Measurements from ENCODE around the gene KCTD7. TPM values are rescaled to one million over a fixed set of nuclear protein-coding genes. Genes with fewer than 3 reads are reported as not detected.
"Not testable (repeated sequence)": the region's sequence is repeated elsewhere in the genome, so short reads cannot be mapped to it uniquely, and the experiment has no call there.

KCTD7 gene
- total RNA-seq, 1 donor from 2014 or later, result 14.6 TPM

GRCh38 chr7:66630531-66630930 is 1.9 kb downstream of the KCTD7 start:
- H3K27ac Mint-ChIP-seq (ENCODE audit: unreplicated experiment), result no peak overlapping the region
- H3K27me3 Mint-ChIP-seq (ENCODE audit: unreplicated experiment), result peaks cover 6% of the 10 kb centered on the region
- peak overlapping the region; percentile 34 for H3K4me3 Mint-ChIP-seq (ENCODE audit: unreplicated experiment)
- peaks cover 14% of the 10 kb centered on the region for H3K36me3 Mint-ChIP-seq (ENCODE audit: low read depth, unreplicated experiment)
- peaks cover 8% of the 10 kb centered on the region for H3K4me1 Mint-ChIP-seq (ENCODE audit: unreplicated experiment)
- DNase-seq (ENCODE audit: low spot score), result no peak
- H3K9me3 Mint-ChIP-seq (ENCODE audit: unreplicated experiment), result no peaks in the 10 kb centered on the region
- TF ChIP-seq CTCF (IDR thresholded peaks at IDR 0.05; ENCODE audit: unreplicated experiment), result no peak

- Mint-ChIP-seq H3K36me3 (ENCODE audit: low read depth, unreplicated experiment) (peaks cover 14% of the 10 kb centered on the region), H3K4me1 (ENCODE audit: unreplicated experiment) (peaks cover 8% of the 10 kb centered on the region), H3K9me3 (ENCODE audit: unreplicated experiment) (no peaks in the 10 kb centered on the region), H3K27me3 (ENCODE audit: unreplicated experiment) (peaks cover 6% of the 10 kb centered on the region), H3K4me3 (ENCODE audit: unreplicated experiment) (no peak overlapping the region), H3K27ac (ENCODE audit: unreplicated experiment) (no peak overlapping the region)
- no peak for TF ChIP-seq CTCF (IDR thresholded peaks at IDR 0.05; ENCODE audit: unreplicated experiment)
- DNase-seq (ENCODE audit: low spot score), result no peak
Observed at GRCh38 chr7:66631471-66631870, 2.8 kb downstream of the KCTD7 start.

GRCh38 chr7:66634816-66635215 is 6.1 kb downstream of the KCTD7 start:
- Mint-ChIP-seq H3K27me3 (ENCODE audit: unreplicated experiment) (peaks cover 6% of the 10 kb centered on the region), H3K9me3 (ENCODE audit: unreplicated experiment) (no peaks in the 10 kb centered on the region), H3K4me1 (ENCODE audit: unreplicated experiment) (peaks cover 4% of the 10 kb centered on the region), H3K27ac (ENCODE audit: unreplicated experiment) (no peak overlapping the region), H3K36me3 (ENCODE audit: low read depth, unreplicated experiment) (peaks cover 23% of the 10 kb centered on the region), H3K4me3 (ENCODE audit: unreplicated experiment) (no peak overlapping the region)
- no peak for DNase-seq (ENCODE audit: low spot score)
- no peak for TF ChIP-seq CTCF (IDR thresholded peaks at IDR 0.05; ENCODE audit: unreplicated experiment)

GRCh38 chr7:66635322-66635981 is 6.8 kb downstream of the KCTD7 start:
- H3K9me3 Mint-ChIP-seq (ENCODE audit: unreplicated experiment); H3K27me3 Mint-ChIP-seq (ENCODE audit: unreplicated experiment); H3K4me3 Mint-ChIP-seq (ENCODE audit: unreplicated experiment); H3K4me1 Mint-ChIP-seq (ENCODE audit: unreplicated experiment); H3K27ac Mint-ChIP-seq (ENCODE audit: unreplicated experiment); DNase-seq (ENCODE audit: low spot score): not testable (repeated sequence)
- H3K36me3 Mint-ChIP-seq (ENCODE audit: low read depth, unreplicated experiment), result peaks cover 28% of the 10 kb centered on the region

GRCh38 chr7:66635982-66636546 is 7.4 kb downstream of the KCTD7 start:
- H3K36me3 Mint-ChIP-seq (ENCODE audit: low read depth, unreplicated experiment), result peaks cover 29% of the 10 kb centered on the region
- DNase-seq (ENCODE audit: low spot score); H3K27ac Mint-ChIP-seq (ENCODE audit: unreplicated experiment); H3K27me3 Mint-ChIP-seq (ENCODE audit: unreplicated experiment); H3K4me1 Mint-ChIP-seq (ENCODE audit: unreplicated experiment); H3K9me3 Mint-ChIP-seq (ENCODE audit: unreplicated experiment); H3K4me3 Mint-ChIP-seq (ENCODE audit: unreplicated experiment): not testable (repeated sequence)

Measured in endothelial cell (in vitro differentiated cells).